Measurements from ENCODE around the gene ALK.

Gene ALK

GRCh38 chr2:29920631-29921559 lies 491 bp downstream of the ALK start:
- H3K27ac ChIP-seq, result no peak overlapping the region
- no peaks in the 10 kb centered on the region for H3K9me3 ChIP-seq
- no peak for TF ChIP-seq CTCF (IDR thresholded peaks at IDR 0.05)
- H3K4me3 ChIP-seq (ENCODE audit: low read depth in 1 of 2, low read length in 1 of 2), result peak overlapping the region in 1 of 2 experiments; percentile 14
- H3K4me1 ChIP-seq (ENCODE audit: control insufficient read depth in 1 of 2, insufficient read depth in 1 of 2, low read depth in 1 of 2, low read length in 1 of 2), result peaks cover 0 to 6% of the 10 kb centered on the region in 2 experiments
- H3K36me3 ChIP-seq, result no peaks in the 10 kb centered on the region
- H3K27me3 ChIP-seq, result peaks cover 89% of the 10 kb centered on the region

GRCh38 chr2:29920130-29920577 lies 1.2 kb downstream of the ALK start:
- Histone ChIP-seq H3K27ac (no peak overlapping the region), H3K4me3 (ENCODE audit: low read depth in 1 of 2, low read length in 1 of 2) (no peak overlapping the region), H3K4me1 (ENCODE audit: control insufficient read depth in 1 of 2, insufficient read depth in 1 of 2, low read depth in 1 of 2, low read length in 1 of 2) (peaks cover 0 to 6% of the 10 kb centered on the region in 2 experiments), H3K9me3 (no peaks in the 10 kb centered on the region), H3K36me3 (no peaks in the 10 kb centered on the region), H3K27me3 (peaks cover 87% of the 10 kb centered on the region)
- TF ChIP-seq CTCF (IDR thresholded peaks at IDR 0.05), result no peak

- H3K27ac ChIP-seq, result no peak overlapping the region
- TF ChIP-seq CTCF (IDR thresholded peaks at IDR 0.05), result no peak
- peaks cover 0 to 6% of the 10 kb centered on the region in 2 experiments for H3K4me1 ChIP-seq (ENCODE audit: control insufficient read depth in 1 of 2, insufficient read depth in 1 of 2, low read depth in 1 of 2, low read length in 1 of 2)
- H3K4me3 ChIP-seq (ENCODE audit: low read depth in 1 of 2, low read length in 1 of 2), result no peak overlapping the region
- H3K27me3 ChIP-seq, result peaks cover 87% of the 10 kb centered on the region
- H3K9me3 ChIP-seq, result no peaks in the 10 kb centered on the region
- H3K36me3 ChIP-seq, result no peaks in the 10 kb centered on the region
Observed at GRCh38 chr2:29918941-29919340, 2.4 kb downstream of the ALK start.

- Histone ChIP-seq H3K4me1 (ENCODE audit: control insufficient read depth in 1 of 2, insufficient read depth in 1 of 2, low read depth in 1 of 2, low read length in 1 of 2) (peaks cover 0 to 6% of the 10 kb centered on the region in 2 experiments), H3K4me3 (ENCODE audit: low read depth in 1 of 2, low read length in 1 of 2) (no peak overlapping the region), H3K27ac (no peak overlapping the region), H3K27me3 (peaks cover 75% of the 10 kb centered on the region), H3K36me3 (no peaks in the 10 kb centered on the region), H3K9me3 (no peaks in the 10 kb centered on the region)
- TF ChIP-seq CTCF (IDR thresholded peaks at IDR 0.05), result no peak
Observed at GRCh38 chr2:29917781-29918180, 3.6 kb downstream of the ALK start.

- Histone ChIP-seq H3K27me3 (peaks cover 63% of the 10 kb centered on the region), H3K4me3 (ENCODE audit: low read depth in 1 of 2, low read length in 1 of 2) (no peak overlapping the region)
Observed at GRCh38 chr2:29916571-29916970, 4.8 kb downstream of the ALK start.

More at GRCh38 chr2:29916571-29916970, 4.8 kb downstream of the ALK start:
- Histone ChIP-seq H3K27ac (no peak overlapping the region), H3K4me1 (ENCODE audit: control insufficient read depth in 1 of 2, insufficient read depth in 1 of 2, low read depth in 1 of 2, low read length in 1 of 2) (peaks cover 0 to 4% of the 10 kb centered on the region in 2 experiments), H3K9me3 (no peaks in the 10 kb centered on the region), H3K36me3 (no peaks in the 10 kb centered on the region)
- TF ChIP-seq CTCF (IDR thresholded peaks at IDR 0.05), result no peak
